Activated naive CD8-positive, alpha-beta T cell treated with anti-CD3 and anti-CD28 coated beads for 36 hours (primary cell): ENCODE measurements around the gene RHOBTB3. TPM values are rescaled to one million over a fixed set of nuclear protein-coding genes. Genes with fewer than 3 reads are reported as not detected.

Experiments
- DNase-seq: peaks from one replicate; pipeline ENCODE4 v3.0.0; 2021
- H3K27ac Mint-ChIP-seq: one replicate; pipeline ENCODE4 v1.8.0; 2022; ENCODE audit warnings: mild to moderate bottlenecking, moderate library complexity, mixed read lengths
- H3K27me3 Mint-ChIP-seq: one replicate; pipeline ENCODE4 v1.8.0; 2022; ENCODE audit warnings: mild to moderate bottlenecking, mixed read lengths
- H3K36me3 Mint-ChIP-seq: one replicate; pipeline ENCODE4 v1.8.0; 2021; ENCODE audit warnings: mild to moderate bottlenecking, mixed read lengths
- H3K4me1 Mint-ChIP-seq: one replicate; pipeline ENCODE4 v1.8.0; 2021; ENCODE audit warnings: mixed read lengths
- H3K4me3 Mint-ChIP-seq: one replicate; pipeline ENCODE4 v1.8.0; 2022; ENCODE audit warnings: mild to moderate bottlenecking, moderate library complexity, mixed read lengths
- H3K9me3 Mint-ChIP-seq: one replicate; pipeline ENCODE4 v1.8.0; 2022; ENCODE audit warnings: mixed read lengths
- total RNA-seq, 2 experiments: library from RNA; stranded (reverse); gene quantifications; one replicate each; pipeline ENCODE4 v1.2.3, GENCODE V29; 2021

Gene RHOBTB3
- total RNA-seq, 2 experiments from 2014 or later: 0.52 to 0.78 TPM

DNA sequence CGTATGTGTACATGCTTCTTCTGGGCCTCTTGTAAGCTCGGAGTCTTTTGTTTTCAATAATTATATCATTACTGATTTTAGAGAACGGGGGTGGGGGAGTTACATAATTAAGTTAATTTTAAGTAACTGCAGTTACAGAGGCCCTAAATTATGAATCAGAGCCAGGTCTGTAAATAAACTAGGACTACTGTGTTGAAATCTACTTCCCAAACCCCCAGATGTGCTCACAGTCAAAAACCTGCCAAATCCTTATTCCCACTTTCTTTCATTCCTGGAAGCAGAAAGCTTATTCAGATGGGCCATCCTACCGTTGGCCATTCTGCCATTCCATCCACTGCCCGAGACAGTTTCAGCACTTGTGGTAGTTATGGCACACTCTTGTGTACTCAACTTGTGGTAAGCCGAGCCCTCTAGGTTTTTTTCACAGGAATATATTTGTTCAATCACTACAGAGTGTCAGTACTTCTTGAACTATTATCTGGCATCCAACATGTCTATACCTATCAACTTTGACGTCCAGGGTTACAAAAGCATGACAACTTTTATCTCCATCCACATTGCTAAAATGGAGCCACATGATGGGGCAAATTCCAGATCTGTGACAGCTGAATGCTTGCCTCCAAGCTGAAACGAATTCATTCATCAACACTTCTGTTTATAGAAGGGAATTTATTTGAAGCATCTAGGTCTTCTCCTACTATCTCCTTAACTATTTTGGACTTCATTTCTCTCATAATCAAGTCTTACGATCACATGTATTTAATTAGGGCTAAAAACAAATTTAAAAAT is 53.6 kb downstream of the RHOBTB3 start:
- Mint-ChIP-seq H3K27ac (no peak overlapping the region), H3K36me3 (no peaks in the 10 kb centered on the region), H3K4me3 (no peak overlapping the region), H3K27me3 (no peaks in the 10 kb centered on the region), H3K4me1 (peaks cover 20% of the 10 kb centered on the region), H3K9me3 (no peaks in the 10 kb centered on the region)
- no peak for DNase-seq

DNA sequence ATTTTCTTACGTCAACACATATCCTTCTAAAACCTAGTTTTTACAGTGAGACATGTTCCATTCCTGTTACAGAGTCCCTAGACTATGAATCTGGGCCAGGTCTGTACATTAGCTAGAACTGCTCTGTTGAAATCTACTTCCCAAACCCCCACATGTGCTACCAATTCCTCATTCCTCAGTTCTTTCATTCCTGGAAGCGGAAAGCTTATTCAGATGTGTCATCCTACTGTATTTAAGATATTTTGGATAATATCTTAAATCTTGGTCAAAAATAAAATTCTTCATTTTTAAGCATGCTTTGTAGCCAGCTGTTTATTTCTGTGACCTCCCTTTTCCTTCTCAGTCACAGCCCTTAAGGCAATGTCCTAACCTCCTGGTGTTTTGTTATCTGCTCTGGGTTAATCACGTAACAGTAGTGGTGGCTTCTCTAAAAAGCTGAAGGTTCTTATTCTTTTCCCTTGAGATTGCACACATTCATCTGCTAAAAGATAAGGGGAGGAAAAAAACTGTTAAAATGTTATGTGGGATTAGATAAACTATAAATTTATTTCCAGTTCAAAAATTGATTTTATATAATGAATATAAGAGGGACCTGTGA is 55.8 kb downstream of the RHOBTB3 start:
- no peak for DNase-seq
- Mint-ChIP-seq H3K9me3 (no peaks in the 10 kb centered on the region), H3K4me1 (peaks cover 16% of the 10 kb centered on the region), H3K36me3 (no peaks in the 10 kb centered on the region), H3K27me3 (no peaks in the 10 kb centered on the region), H3K4me3 (no peak overlapping the region), H3K27ac (no peak overlapping the region)

DNA sequence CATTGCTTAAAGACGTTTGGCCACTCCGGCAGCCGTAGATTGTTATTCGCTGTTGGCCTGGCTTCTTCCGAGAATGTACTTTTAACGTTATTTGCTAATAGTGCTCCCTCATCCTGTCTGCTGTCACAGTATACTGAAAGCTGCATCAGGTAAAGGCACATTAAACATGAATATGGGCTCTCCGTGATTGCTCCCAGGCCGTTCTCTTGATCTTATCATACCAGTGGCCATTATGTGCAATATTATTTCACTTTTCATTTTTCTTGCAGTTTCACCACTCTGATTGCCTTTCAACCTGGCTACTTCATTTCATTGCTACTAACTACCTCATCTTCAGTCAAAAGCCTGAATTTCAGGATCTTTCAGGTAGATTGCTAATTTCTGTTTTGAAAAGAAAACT is 57.4 kb downstream of the RHOBTB3 start:
- Mint-ChIP-seq H3K27me3 (no peaks in the 10 kb centered on the region), H3K4me1 (peaks cover 16% of the 10 kb centered on the region), H3K9me3 (no peaks in the 10 kb centered on the region), H3K36me3 (no peaks in the 10 kb centered on the region), H3K27ac (no peak overlapping the region), H3K4me3 (no peak overlapping the region)
- no peak for DNase-seq

DNA sequence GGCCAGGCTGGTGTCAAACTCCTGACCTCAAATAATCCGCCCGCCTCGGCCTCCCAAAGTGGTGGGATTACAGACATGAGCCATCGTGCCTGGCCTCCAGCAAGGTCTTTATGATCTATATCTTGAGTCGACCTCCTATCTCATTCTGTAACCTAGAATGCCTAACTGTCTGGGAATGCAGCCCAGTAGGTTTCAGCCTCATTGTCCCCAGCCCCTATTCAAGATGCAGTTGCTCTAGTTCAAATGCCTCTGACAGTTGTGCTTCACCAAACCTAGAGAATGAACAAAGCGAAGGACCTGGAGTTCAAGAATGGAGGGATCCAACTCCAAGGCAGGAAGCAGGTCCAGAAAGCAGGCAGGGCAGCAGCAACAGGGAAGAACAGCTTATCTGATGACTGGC is 60.6 kb downstream of the RHOBTB3 start:
- no peak for DNase-seq
- Mint-ChIP-seq H3K27ac (no peak overlapping the region), H3K36me3 (no peaks in the 10 kb centered on the region), H3K4me3 (no peak overlapping the region), H3K27me3 (no peaks in the 10 kb centered on the region), H3K4me1 (peaks cover 4% of the 10 kb centered on the region), H3K9me3 (no peaks in the 10 kb centered on the region)

DNA sequence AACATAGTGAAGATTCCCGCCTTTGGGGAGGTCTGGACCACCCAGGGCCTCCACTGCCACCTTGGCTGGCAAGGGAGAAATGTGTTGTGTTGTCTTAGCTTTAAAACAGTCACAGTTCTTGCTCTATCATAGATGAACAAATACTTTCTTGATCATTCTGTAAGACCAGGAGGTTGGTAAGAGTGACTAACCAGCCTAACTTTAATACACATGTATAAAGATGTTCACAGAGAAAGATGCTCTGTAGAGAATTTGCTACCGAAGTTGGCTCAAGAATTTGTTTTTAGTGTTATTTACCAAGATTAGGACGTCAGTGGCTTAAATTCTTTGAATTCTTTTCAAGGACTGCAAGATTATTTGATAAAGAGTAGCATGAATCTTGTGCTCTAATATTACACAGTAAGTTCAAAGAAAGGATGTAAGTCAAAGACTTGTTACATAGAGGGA is 63.0 kb downstream of the RHOBTB3 start:
- H3K9me3 Mint-ChIP-seq: no peaks in the 10 kb centered on the region
- H3K4me3 Mint-ChIP-seq: no peak overlapping the region
- H3K36me3 Mint-ChIP-seq: no peaks in the 10 kb centered on the region
- H3K27me3 Mint-ChIP-seq: no peaks in the 10 kb centered on the region
- H3K27ac Mint-ChIP-seq: no peak overlapping the region
- peaks cover 4% of the 10 kb centered on the region for H3K4me1 Mint-ChIP-seq
- DNase-seq: no peak

DNA sequence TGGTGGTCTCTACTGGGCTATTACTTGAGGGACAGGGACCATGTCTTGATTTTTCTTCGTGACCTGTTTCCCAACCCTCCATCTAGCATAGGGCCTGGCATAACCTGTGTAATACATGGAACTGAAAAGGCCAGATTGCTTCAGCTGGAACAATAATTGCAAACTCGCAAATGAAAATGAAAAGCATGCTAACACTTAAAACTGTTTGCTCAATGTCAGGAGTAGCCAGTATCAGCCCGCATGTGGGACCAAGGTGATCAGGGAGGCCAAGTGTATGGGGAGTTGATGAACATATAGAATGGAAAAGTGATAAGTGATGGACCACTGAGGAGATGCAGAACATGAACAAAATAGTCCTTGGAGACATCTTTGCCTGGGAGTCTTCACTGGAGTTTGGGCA is 66.2 kb downstream of the RHOBTB3 start:
- H3K27ac Mint-ChIP-seq: no peak overlapping the region
- H3K9me3 Mint-ChIP-seq: no peaks in the 10 kb centered on the region
- no peaks in the 10 kb centered on the region for H3K27me3 Mint-ChIP-seq
- no peaks in the 10 kb centered on the region for H3K36me3 Mint-ChIP-seq
- H3K4me1 Mint-ChIP-seq: peaks cover 1% of the 10 kb centered on the region
- H3K4me3 Mint-ChIP-seq: no peak overlapping the region
- DNase-seq: no peak

DNA sequence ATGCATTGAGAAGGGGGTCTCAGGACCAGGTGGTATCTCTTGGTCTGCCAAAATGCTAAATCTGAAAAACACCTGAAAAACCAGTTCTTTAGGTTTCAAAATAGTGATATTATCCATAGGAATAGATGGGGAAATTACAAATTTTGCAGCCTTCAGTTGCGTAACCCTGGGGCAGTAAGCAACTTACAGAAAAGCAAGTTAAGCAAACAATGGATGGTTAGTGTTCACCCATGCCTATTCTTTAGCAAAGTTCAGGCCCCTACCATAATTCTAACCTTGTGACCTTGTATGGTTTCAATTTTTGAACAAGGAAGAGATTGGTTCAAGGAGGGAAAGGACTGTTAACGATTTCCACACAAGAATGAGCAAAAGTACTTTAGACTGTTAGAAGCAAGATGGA is 66.9 kb downstream of the RHOBTB3 start:
- Mint-ChIP-seq H3K4me3 (no peak overlapping the region), H3K4me1 (peaks cover 1% of the 10 kb centered on the region), H3K9me3 (no peaks in the 10 kb centered on the region), H3K27ac (no peak overlapping the region), H3K36me3 (no peaks in the 10 kb centered on the region), H3K27me3 (no peaks in the 10 kb centered on the region)
- DNase-seq: no peak

DNA sequence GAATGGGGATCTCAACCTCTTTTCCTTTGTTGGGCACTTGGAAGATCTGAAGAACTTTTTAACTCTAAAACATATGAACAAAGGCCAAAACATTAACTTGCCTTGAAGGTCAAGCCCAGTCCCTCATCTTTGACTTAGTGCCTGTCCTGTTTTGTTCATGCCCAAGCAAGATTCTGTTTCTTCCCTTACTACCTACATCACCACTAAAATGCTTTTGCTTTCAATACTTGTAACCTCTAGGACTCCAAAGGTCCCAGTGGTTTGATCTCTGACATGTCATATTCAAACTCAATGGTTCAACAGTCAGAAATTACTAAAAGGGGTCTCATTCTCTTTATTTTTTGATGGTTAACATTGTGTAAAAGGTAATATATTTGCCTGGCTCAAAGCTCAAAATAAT is 67.4 kb downstream of the RHOBTB3 start:
- Mint-ChIP-seq H3K9me3 (no peaks in the 10 kb centered on the region), H3K36me3 (no peaks in the 10 kb centered on the region), H3K27me3 (no peaks in the 10 kb centered on the region), H3K4me3 (no peak overlapping the region), H3K4me1 (peaks cover 1% of the 10 kb centered on the region), H3K27ac (no peak overlapping the region)
- DNase-seq: no peak

DNA sequence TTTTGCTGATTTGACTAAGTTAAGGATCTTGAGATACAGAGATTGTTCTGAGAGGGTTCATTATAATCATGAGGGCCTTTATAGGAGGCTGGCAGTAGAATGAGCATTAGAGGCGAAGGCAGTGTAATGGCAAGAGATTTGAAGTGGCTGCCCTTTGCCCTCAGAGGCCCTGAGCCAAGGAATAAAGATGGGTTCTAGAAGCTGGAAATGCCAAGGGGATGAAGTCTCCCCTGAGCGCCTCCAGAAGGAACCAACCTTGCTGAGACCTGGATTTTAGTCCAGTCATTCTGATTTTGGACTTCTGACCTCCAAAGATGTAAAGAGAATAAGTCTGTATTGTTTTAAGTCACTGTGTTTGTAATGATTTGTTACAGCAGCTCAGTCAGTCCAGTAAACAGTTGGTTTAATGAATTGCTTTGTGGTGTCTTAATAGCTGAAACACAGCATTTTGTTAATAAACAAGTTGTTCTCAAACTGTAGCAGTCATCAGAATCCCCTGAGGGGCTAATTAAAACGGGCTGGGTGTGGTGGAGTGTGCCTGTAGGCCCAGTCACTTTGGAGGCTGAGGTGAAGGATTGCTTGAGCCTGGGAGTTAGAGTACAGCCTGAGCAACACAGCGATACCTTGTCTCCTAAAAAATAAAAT is 68.2 kb downstream of the RHOBTB3 start:
- DNase-seq: no peak
- peaks cover 1% of the 10 kb centered on the region for H3K4me1 Mint-ChIP-seq
- no peaks in the 10 kb centered on the region for H3K36me3 Mint-ChIP-seq
- H3K27me3 Mint-ChIP-seq: no peaks in the 10 kb centered on the region
- H3K27ac Mint-ChIP-seq: no peak overlapping the region
- H3K9me3 Mint-ChIP-seq: no peaks in the 10 kb centered on the region
- H3K4me3 Mint-ChIP-seq: no peak overlapping the region

DNA sequence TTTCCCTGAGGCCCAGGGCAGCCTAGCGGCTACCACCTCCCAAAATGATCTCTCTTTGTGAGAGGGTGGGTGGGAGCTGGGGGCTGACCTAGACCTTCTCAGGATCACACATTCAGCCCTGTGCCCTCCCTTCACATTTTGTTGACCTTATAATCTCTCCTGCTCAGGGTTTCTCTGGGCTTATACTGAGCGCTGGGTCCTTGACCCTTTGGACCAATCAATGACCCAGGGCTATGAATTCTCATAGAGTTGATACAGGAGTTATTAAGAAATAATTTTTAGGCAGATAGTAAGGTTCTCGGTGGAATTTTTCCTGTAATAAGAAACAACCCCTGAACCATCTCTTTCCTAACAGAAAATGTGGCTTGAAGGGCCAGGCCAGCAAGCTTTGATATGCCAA is 69.4 kb downstream of the RHOBTB3 start:
- no peaks in the 10 kb centered on the region for H3K27me3 Mint-ChIP-seq
- no peaks in the 10 kb centered on the region for H3K36me3 Mint-ChIP-seq
- H3K4me3 Mint-ChIP-seq: no peak overlapping the region
- no peak for DNase-seq
- no peaks in the 10 kb centered on the region for H3K9me3 Mint-ChIP-seq
- peaks cover 1% of the 10 kb centered on the region for H3K4me1 Mint-ChIP-seq
- no peak overlapping the region for H3K27ac Mint-ChIP-seq

DNA sequence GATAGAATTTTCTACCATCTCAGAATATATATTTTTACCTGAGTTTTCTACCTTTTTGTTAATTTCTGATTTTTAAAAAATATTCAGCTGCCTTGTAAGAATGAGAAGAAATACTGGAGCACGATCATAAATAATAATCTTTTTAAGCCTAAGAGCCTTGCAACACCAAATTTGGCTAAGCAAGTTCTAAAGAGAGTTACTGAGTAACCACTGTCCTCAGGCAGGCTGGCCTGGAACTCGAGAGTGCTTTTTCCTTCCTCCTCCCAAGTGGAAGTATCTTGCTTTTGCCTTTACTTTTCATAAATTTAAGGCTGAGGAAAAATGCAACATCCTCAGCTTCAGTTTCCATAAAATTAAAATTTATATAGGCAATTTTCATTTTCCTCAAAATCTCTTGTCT is 70.4 kb downstream of the RHOBTB3 start:
- Mint-ChIP-seq H3K9me3 (no peaks in the 10 kb centered on the region), H3K27me3 (no peaks in the 10 kb centered on the region), H3K36me3 (no peaks in the 10 kb centered on the region), H3K4me3 (no peak overlapping the region), H3K4me1 (peaks cover 1% of the 10 kb centered on the region), H3K27ac (no peak overlapping the region)
- no peak for DNase-seq

DNA sequence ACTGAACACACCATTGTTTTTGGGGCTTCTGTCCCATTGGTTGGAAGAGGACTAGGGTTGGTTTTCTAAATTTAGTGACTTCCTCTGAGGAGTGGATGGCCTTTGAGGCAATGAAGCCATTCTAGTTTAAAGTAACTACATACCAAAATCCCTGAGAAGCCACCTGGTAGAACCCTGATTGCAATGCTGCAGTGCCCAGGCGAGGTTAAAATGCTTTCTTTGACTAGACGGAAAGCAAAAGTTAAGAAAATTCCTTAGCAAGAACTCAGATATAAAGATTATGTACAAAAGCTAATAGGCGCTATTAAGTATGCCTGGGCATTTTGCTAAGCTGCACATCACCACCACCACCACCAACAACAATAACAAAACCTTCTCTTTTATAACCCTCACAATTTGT is 70.8 kb downstream of the RHOBTB3 start:
- DNase-seq: no peak
- H3K4me1 Mint-ChIP-seq: peaks cover 1% of the 10 kb centered on the region
- no peak overlapping the region for H3K4me3 Mint-ChIP-seq
- H3K27me3 Mint-ChIP-seq: no peaks in the 10 kb centered on the region
- H3K27ac Mint-ChIP-seq: no peak overlapping the region
- H3K36me3 Mint-ChIP-seq: no peaks in the 10 kb centered on the region
- H3K9me3 Mint-ChIP-seq: no peaks in the 10 kb centered on the region

DNA sequence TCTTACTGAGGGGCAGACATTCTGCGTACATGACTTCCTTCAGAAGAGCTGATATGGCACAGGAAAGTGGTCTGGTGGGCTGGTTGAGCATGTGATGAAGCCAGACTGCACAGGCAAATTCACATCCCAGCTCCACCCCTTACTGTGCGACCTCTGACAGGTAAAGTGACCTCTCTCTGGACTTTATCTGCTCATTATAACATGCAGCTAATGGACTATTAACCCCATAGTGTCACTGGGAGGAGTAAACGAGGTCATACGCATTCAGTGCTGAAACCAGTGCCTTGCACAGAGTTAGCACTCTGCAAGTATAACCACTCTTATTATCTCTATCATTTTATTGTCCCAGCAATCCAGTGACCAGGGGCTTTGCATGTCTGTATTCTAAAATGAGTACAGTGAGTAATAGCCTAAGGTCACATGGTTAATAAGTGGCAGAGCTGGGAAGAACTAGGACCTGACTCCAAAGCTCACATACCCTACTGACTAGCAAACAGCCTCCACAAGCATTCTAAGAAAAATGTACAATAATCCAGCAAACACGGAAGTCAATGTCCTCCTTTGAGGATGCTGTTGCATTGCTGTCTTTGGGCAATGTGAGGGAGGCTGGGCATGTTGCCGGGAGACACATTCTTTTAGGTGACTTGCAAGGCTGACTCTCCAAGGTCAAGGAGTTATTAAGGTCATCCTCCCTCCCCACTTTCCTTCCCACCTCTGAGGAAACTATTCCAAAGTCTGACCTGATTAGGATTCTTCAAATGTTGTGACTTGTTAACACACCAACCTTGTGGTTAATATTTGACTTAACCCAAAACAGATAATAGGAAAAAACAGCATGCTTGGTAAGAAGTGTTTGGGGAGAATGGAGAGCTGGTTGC is 72.4 kb downstream of the RHOBTB3 start:
- H3K9me3 Mint-ChIP-seq: no peaks in the 10 kb centered on the region
- H3K27ac Mint-ChIP-seq: no peak overlapping the region
- no peak for DNase-seq
- H3K36me3 Mint-ChIP-seq: no peaks in the 10 kb centered on the region
- H3K4me3 Mint-ChIP-seq: no peak overlapping the region
- H3K27me3 Mint-ChIP-seq: no peaks in the 10 kb centered on the region
- peaks cover 11% of the 10 kb centered on the region for H3K4me1 Mint-ChIP-seq

DNA sequence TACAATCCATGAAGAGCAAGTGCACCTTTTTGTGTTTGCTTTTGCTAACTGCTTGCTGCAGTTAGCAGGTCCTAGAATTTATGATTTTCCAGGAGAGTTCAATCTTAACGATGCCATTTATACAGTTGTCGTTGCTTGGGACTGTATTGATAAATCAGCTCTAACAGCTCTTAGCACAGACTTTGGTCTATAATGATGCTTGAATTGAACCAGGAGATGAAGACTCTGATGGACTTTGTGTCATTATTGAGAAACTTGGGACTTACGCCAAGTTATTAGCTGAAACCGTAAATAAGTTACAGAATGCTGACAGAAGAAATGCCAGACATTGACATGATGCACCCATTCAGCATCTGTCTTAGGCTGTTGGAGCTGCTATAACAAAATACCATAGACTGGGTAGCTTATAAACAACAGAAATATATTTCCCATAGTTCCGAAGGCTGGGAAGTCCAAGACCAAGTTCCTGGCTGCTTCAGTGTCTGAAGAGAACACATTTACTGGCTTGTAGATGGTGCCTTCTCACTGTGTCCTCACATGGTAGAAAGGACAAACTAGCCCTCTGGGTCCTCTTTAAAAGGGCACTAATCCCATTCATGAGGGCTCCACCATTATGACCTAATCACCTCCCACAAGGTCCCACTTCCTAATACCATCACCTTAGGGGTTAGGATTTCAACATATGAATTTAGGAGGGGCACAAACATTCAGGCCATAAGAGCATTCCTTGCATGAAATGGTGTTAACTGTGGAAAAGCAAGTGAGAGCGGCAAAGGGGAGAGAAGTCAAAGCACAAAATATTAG is 73.8 kb downstream of the RHOBTB3 start:
- Mint-ChIP-seq H3K27ac (no peak overlapping the region), H3K27me3 (no peaks in the 10 kb centered on the region), H3K4me3 (no peak overlapping the region), H3K4me1 (peaks cover 26% of the 10 kb centered on the region), H3K9me3 (no peaks in the 10 kb centered on the region), H3K36me3 (no peaks in the 10 kb centered on the region)
- DNase-seq: no peak
